HG03342 (cell line): ENCODE data around the gene LGR4.

Experiments used
- ATAC-seq: cut with Tn5 transposase; IDR thresholded peaks from one replicate; pipeline ENCODE4 v1.9.1; 2021; ENCODE audit warnings: mild to moderate bottlenecking, moderate library complexity; ENCODE audit not compliant: unreplicated experiment

LGR4 gene

GRCh38 chr11:27433742-27434141 is 38.8 kb downstream of the LGR4 start:
- no peak for ATAC-seq

GRCh38 chr11:27431808-27432207 is 40.8 kb downstream of the LGR4 start:
- ATAC-seq, result no peak

- no peak for ATAC-seq
These were observed 42.7 kb downstream of the LGR4 start for GRCh38 chr11:27429761-27430393.

GRCh38 chr11:27427183-27427980 is 45.2 kb downstream of the LGR4 start:
- no peak for ATAC-seq

- no peak for ATAC-seq
These were observed 46.8 kb downstream of the LGR4 start for GRCh38 chr11:27425814-27426213.

GRCh38 chr11:27423125-27423524 is 49.5 kb downstream of the LGR4 start:
- no peak for ATAC-seq

- ATAC-seq, result no peak
These were observed 50.6 kb downstream of the LGR4 start for GRCh38 chr11:27421819-27422494.

GRCh38 chr11:27420722-27421572 is 51.6 kb downstream of the LGR4 start:
- no peak for ATAC-seq

GRCh38 chr11:27420217-27420616 is 52.4 kb downstream of the LGR4 start:
- ATAC-seq, result no peak

- ATAC-seq, result no peak
These were observed 54.2 kb downstream of the LGR4 start for GRCh38 chr11:27418356-27418755.

- ATAC-seq, result no peak
These were observed 55.9 kb downstream of the LGR4 start for GRCh38 chr11:27416568-27417176.

GRCh38 chr11:27414644-27415043 is 57.9 kb downstream of the LGR4 start:
- no peak for ATAC-seq

- ATAC-seq, result no peak
These were observed 59.4 kb downstream of the LGR4 start for GRCh38 chr11:27413218-27413617.

- no peak for ATAC-seq
These were observed 60.3 kb downstream of the LGR4 start for GRCh38 chr11:27412192-27412691.

- no peak for ATAC-seq
These were observed 61.3 kb downstream of the LGR4 start for GRCh38 chr11:27411328-27411727.

GRCh38 chr11:27410272-27410671 is 62.3 kb downstream of the LGR4 start:
- no peak for ATAC-seq

GRCh38 chr11:27409742-27410141 is 62.8 kb downstream of the LGR4 start:
- no peak for ATAC-seq

GRCh38 chr11:27409049-27409448 is 63.5 kb downstream of the LGR4 start:
- no peak for ATAC-seq

- no peak for ATAC-seq
These were observed 64.3 kb downstream of the LGR4 start for GRCh38 chr11:27408246-27408800.
